IMR-90 (cell line): Measurements from ENCODE around the gene XPNPEP2. TPM values are rescaled to one million over a fixed set of nuclear protein-coding genes. Genes with fewer than 3 reads are reported as not detected.

Source experiments
- ATAC-seq: fragments of 200-7000 bp; cut with Tn5 transposase; 2 replicates; pipeline ENCODE4 v1.9.1; 2020; ENCODE audit warnings: low read depth, mild to moderate bottlenecking, moderate library complexity
- BruUV-seq: library from RNA; stranded (reverse); fragments of 400-500 nt; replicated peaks from 2 replicates; lab custom pipeline; 2021; lab: Mats Ljungman, UMichigan
- CTCF ChIA-PET: fragments of 300-600 bp; formaldehyde crosslinking; extraction: SDS; loops from one replicate; lab custom pipeline; 2021; ENCODE audit warnings: antibody characterized with exemption; lab: Yijun Ruan, JAX
- POLR2A ChIA-PET: fragments of 300-600 bp; sonication (Branson Sonifier 250); formaldehyde crosslinking; loops from one replicate; lab custom pipeline; 2022; ENCODE audit warnings: antibody characterized with exemption; ENCODE audit not compliant: unreplicated experiment; lab: Charles Lee
- DNase-seq: peaks from one replicate; pipeline ENCODE4 v3.0.0; 2013
- H2AFZ ChIP-seq: replicated peaks from 2 replicates; pipeline ENCODE3; 2013; ENCODE audit warnings: low read length, mild to moderate bottlenecking; ENCODE audit not compliant: poor library complexity
- H2AK5ac ChIP-seq: 2 replicates; pipeline ENCODE4 v1.6.1; 2013; ENCODE audit warnings: low read depth, low read length, inconsistent platforms
- H2AK9ac ChIP-seq: replicated peaks from 2 replicates; pipeline ENCODE3; 2013; ENCODE audit warnings: mild to moderate bottlenecking, low read depth, low read length, moderate library complexity; ENCODE audit not compliant: poor library complexity
- H2BK120ac ChIP-seq: 2 replicates; pipeline ENCODE4 v1.6.1; 2013; ENCODE audit warnings: low read depth, low read length, inconsistent platforms
- H2BK15ac ChIP-seq: 3 replicates; pipeline ENCODE4 v1.6.1; 2013; ENCODE audit warnings: low read depth, low read length, inconsistent platforms
- H2BK20ac ChIP-seq: 2 replicates; pipeline ENCODE4 v1.6.1; 2013; ENCODE audit warnings: low read depth, mild to moderate bottlenecking, inconsistent platforms, low read length, moderate library complexity
- H2BK5ac ChIP-seq: 2 replicates; pipeline ENCODE4 v1.6.1; 2013; ENCODE audit warnings: mild to moderate bottlenecking, low read depth, low read length, inconsistent platforms; ENCODE audit not compliant: poor library complexity, severe bottlenecking
- H3K14ac ChIP-seq: replicated peaks from 2 replicates; pipeline ENCODE4 v1.6.1; 2013; ENCODE audit warnings: low read depth, low read length, inconsistent platforms
- H3K18ac ChIP-seq: 2 replicates; pipeline ENCODE4 v1.6.1; 2013; ENCODE audit warnings: low read depth, low read length, control low read depth
- H3K23ac ChIP-seq: 2 replicates; pipeline ENCODE4 v1.6.1; 2013; ENCODE audit warnings: low read depth, low read length, inconsistent platforms
- H3K27ac ChIP-seq: 2 replicates; pipeline ENCODE4 v1.5.1; 2013; ENCODE audit warnings: mild to moderate bottlenecking, control low read depth, low read length; ENCODE audit not compliant: insufficient read depth
- H3K27me3 ChIP-seq: 2 replicates; pipeline ENCODE4 v1.6.1; 2013; ENCODE audit warnings: low read length; ENCODE audit not compliant: control insufficient read depth, insufficient read depth
- H3K36me3 ChIP-seq: 2 replicates; pipeline ENCODE4 v1.6.1; 2013; ENCODE audit warnings: low read length, mixed read lengths; ENCODE audit not compliant: control insufficient read depth, insufficient read depth
- H3K4ac ChIP-seq: 2 replicates; pipeline ENCODE4 v1.6.1; 2013; ENCODE audit warnings: low read depth, low read length, inconsistent platforms
- H3K4me1 ChIP-seq: 2 replicates; pipeline ENCODE4 v1.6.1; 2013; ENCODE audit warnings: low read length, mixed read lengths; ENCODE audit not compliant: control insufficient read depth, insufficient read depth
- H3K4me2 ChIP-seq: 2 replicates; pipeline ENCODE4 v1.6.1; 2013; ENCODE audit warnings: low read depth, mild to moderate bottlenecking, control low read depth, low read length, moderate library complexity
- H3K4me3 ChIP-seq: 2 replicates; pipeline ENCODE4 v1.5.1; 2013; ENCODE audit warnings: low read depth, mild to moderate bottlenecking, control low read depth, low read length, moderate library complexity; ENCODE audit not compliant: insufficient read depth
- H3K56ac ChIP-seq: 2 replicates; pipeline ENCODE4 v1.6.1; 2013; ENCODE audit warnings: low read length, inconsistent platforms; ENCODE audit not compliant: insufficient read depth; ENCODE audit errors: extremely low read depth
- H3K79me1 ChIP-seq, 2 experiments: 2 replicates each; pipeline ENCODE4 v1.6.1; 2013; ENCODE audit warnings: low read length in 2 of 2, inconsistent platforms in 1 of 2, low read depth in 1 of 2
- H3K9ac ChIP-seq: 2 replicates; pipeline ENCODE4 v1.6.1; 2013; ENCODE audit warnings: low read depth, low read length, control low read depth
- H3K9me1 ChIP-seq: 2 replicates; pipeline ENCODE4 v1.6.1; 2013; ENCODE audit warnings: low read length, inconsistent platforms; ENCODE audit not compliant: insufficient read depth
- H3K9me3 ChIP-seq: 2 replicates; pipeline ENCODE4 v1.6.1; 2013; ENCODE audit warnings: low read length; ENCODE audit not compliant: control insufficient read depth, insufficient read depth
- H4K20me1 ChIP-seq: 2 replicates; pipeline ENCODE4 v1.6.1; 2013; ENCODE audit warnings: low read length, inconsistent platforms; ENCODE audit not compliant: insufficient read depth
- H4K5ac ChIP-seq: 2 replicates; pipeline ENCODE4 v1.6.1; 2013; ENCODE audit warnings: mild to moderate bottlenecking, low read depth, low read length, control low read depth
- H4K8ac ChIP-seq, 2 experiments: 2 replicates each; pipeline ENCODE4 v1.6.1; 2013; ENCODE audit warnings: low read depth in 2 of 2, low read length in 2 of 2, control low read depth in 1 of 2, inconsistent platforms in 1 of 2
- H4K91ac ChIP-seq: 2 replicates; pipeline ENCODE4 v1.6.1; 2013; ENCODE audit warnings: low read depth, low read length, inconsistent platforms; ENCODE audit not compliant: insufficient read depth
- BHLHE40 ChIP-seq: fragments of 150-350 bp; IDR thresholded peaks from 2 replicates; pipeline ENCODE4 v1.6.1; 2016; ENCODE audit warnings: mild to moderate bottlenecking, low read depth, low read length
- CEBPB ChIP-seq: IDR thresholded peaks from 2 replicates; pipeline ENCODE4 v1.6.1; 2012; ENCODE audit warnings: low read depth, low read length, improper control_type of control experiment
- CHD1 ChIP-seq: IDR thresholded peaks from 2 replicates; pipeline ENCODE4 v1.6.1; 2012; ENCODE audit warnings: low read depth, low read length, improper control_type of control experiment
- FOS ChIP-seq: fragments of 150-350 bp; IDR thresholded peaks from 2 replicates; pipeline ENCODE4 v1.6.1; 2016; ENCODE audit warnings: low read depth, low read length
- MAFK ChIP-seq: IDR thresholded peaks from 2 replicates; pipeline ENCODE4 v1.6.1; 2012; ENCODE audit warnings: low read depth, low read length, improper control_type of control experiment
- MAZ ChIP-seq: IDR thresholded peaks from 2 replicates; pipeline ENCODE4 v1.6.1; 2012; ENCODE audit warnings: low read depth, mild to moderate bottlenecking, low read length, improper control_type of control experiment, moderate library complexity, borderline replicate concordance
- NFE2L2 ChIP-seq: fragments of 150-350 bp; IDR thresholded peaks from 2 replicates; pipeline ENCODE4 v1.6.1; 2016; ENCODE audit warnings: low read depth, mild to moderate bottlenecking, low read length
- POLR2A ChIP-seq: IDR thresholded peaks from 2 replicates; pipeline ENCODE4 v1.6.1; 2012; ENCODE audit warnings: mild to moderate bottlenecking, low read depth, low read length
- RAD21 ChIP-seq: IDR thresholded peaks from 2 replicates; pipeline ENCODE4 v1.6.1; 2012; ENCODE audit warnings: low read length, improper control_type of control experiment
- RCOR1 ChIP-seq: IDR thresholded peaks from 2 replicates; pipeline ENCODE4 v1.6.1; 2012; ENCODE audit warnings: mild to moderate bottlenecking, low read length, improper control_type of control experiment; ENCODE audit not compliant: insufficient replicate concordance
- RFX5 ChIP-seq: IDR thresholded peaks from 2 replicates; pipeline ENCODE4 v1.8.0; 2012; ENCODE audit warnings: low read depth, mild to moderate bottlenecking, low read length, moderate library complexity
- WGBS, 2 experiments: methylation state at CpG; one replicate each; pipeline versions ENCODE4 v1.1.5 to v1.1.7; 2013; ENCODE audit warnings: missing lambda C conversion rate in 2 of 2; ENCODE audit not compliant: insufficient read length in 1 of 2; ENCODE audit errors: extremely low coverage in 2 of 2; 5-methylcytosine and 5-hydroxymethylcytosine counted together
- dilution Hi-C: fragments of 300-500 bp; cut with HindIII; formaldehyde crosslinking; loops from one replicate; pipeline ENCODE4 v1.14.3; 2018; ENCODE audit warnings: low sequenced_read_pairs; ENCODE audit not compliant: unreplicated experiment
- in situ Hi-C: fragments of 300-500 bp; cut with MboI; formaldehyde crosslinking; loops from 3 replicates; pipeline ENCODE4 v1.14.3; 2019; ENCODE audit warnings: low sequenced_read_pairs, inconsistent platforms, mixed read lengths
- intact Hi-C: fragments of 100-400 bp; cut with micrococcal nuclease; formaldehyde crosslinking; loops from 2 replicates; pipeline ENCODE4 v1.10.0; 2022
- polyA plus RNA-seq, 3 experiments: library from polyadenylated mRNA; depleted of rRNA; stranded (reverse); fragments of >200 nt; gene quantifications; 2 replicates each; pipeline ENCODE4 v1.2.3, GENCODE V29; 2012; ENCODE audit warnings: low replicate concordance in 1 of 3
- total RNA-seq: library from RNA; depleted of rRNA; stranded (reverse); fragments of >200 nt; gene quantifications from 2 replicates; pipeline ENCODE4 v1.2.3, GENCODE V29; 2012
- TF ChIP-seq, protein P1 (sequence below): conservative IDR thresholded peaks from 2 replicates; pipeline ENCODE4 v1.5.1; 2012; ENCODE audit warnings: mild to moderate bottlenecking, low read depth, low read length, improper control_type of control experiment
- TF ChIP-seq, protein P2 (sequence below): fragments of 150-350 bp; IDR thresholded peaks from 2 replicates; pipeline ENCODE4 v1.6.1; 2016; ENCODE audit warnings: low read depth, mild to moderate bottlenecking, low read length, moderate library complexity, borderline replicate concordance

XPNPEP2 gene
- total and polyA plus RNA-seq, 2 of the 4 experiments (the other 2 are of a cell fraction): under 0.01 to 0.07 TPM

DNA sequence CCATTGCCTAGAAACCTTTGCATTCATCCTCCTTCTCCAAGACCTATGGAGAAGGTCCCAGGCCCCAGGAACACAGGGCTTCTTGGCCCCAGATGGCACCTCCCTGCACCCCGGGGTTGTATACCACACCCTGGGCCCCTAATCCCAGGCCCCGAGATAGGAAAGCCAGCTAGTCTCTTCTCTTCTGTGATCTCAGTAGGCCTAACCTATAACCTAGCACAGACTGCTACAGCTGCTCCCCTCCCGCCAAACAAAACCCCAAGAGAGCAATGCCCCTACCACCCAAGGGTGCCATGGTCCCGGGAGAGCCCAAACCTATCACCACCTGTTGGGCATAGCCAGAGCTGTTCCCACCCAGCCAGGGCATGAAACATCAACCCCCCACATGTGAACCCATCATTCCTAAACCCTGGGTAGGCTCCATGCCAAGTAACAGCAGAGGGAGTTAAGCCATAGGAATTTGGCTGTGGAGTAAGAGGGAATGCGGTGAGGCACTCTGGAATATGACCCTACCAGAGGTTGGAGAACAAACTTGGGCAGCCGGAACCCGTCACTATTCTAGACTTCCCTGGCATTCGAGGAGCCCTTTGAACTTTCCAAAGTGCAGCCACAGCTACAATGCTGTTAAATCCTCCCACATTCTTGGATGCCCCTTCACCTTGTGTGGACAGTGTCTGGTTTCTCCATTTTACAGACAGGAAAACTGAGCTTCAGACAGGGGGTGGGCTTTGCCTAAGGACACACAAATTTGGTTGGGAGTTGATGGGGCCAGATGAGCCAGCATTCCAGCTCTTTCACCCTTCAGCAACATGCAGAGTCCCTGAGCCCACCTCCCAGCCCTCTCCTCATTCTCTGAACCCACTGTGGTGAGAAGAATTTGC is 30.0 kb downstream of the XPNPEP2 start (continued):
- TF ChIP-seq MAFK: no peak

DNA sequence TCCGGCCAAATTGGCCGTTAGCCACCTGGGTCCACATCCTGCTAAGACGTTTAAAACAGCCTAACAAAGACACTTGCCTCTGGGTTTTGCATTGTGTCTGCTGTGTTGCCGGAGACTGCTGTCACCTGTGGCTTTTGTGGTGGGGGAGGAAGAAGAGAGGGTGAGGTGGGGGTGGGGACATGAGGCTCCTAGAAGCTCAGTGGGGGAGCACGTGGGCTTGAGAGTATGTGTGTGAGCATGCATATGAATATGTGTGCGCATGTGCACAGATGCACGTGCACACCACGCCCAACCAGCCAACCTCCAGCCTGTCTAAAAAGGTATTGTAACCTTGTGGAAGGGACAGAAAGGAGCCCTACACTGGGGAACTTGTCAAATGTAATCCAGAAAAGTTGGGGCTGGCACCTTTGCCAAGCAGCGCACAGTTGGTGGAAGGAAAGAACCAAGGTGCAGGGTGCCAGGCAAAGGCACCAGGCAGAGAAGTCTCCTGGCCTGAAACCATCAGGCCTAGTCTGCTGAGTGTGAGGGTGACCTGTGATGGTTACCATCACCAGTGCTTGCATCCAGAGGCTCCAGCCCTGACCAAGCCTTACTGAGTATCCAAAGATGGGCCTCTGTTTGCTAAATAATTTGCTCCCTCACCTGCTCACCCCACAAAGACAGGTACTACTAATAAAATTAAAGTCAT is 30.8 kb downstream of the XPNPEP2 start:
- H2BK15ac ChIP-seq: no peak overlapping the region
- no peak overlapping the region for H3K9ac ChIP-seq
- POLR2A ChIA-PET: no interaction called here
- no peak overlapping the region for H4K5ac ChIP-seq
- H3K27ac ChIP-seq: no peak overlapping the region
- H2AK5ac ChIP-seq: no peak overlapping the region
- H4K20me1 ChIP-seq: no peaks in the 10 kb centered on the region
- 94% methylated on average over 3 of the region's 9 CpGs; no CpG with 5 or more reads in 1 of the 2 experiments for WGBS, 2 experiments
- no peak overlapping the region for H3K56ac ChIP-seq
- in situ Hi-C loops (no loop called here), intact Hi-C loops (no loop called here), dilution Hi-C loops (no loop called here)
- H3K4me3 ChIP-seq: no peak overlapping the region
- ATAC-seq: no peak
- no peaks in the 10 kb centered on the region for H3K4me1 ChIP-seq
- H3K36me3 ChIP-seq: no peaks in the 10 kb centered on the region
- no peak overlapping the region for H3K23ac ChIP-seq
- no peak overlapping the region for H3K4ac ChIP-seq
- H3K18ac ChIP-seq: no peak overlapping the region
- CTCF ChIA-PET: no interaction called here
- H2BK5ac ChIP-seq: no peak overlapping the region
- no peak overlapping the region for H2BK120ac ChIP-seq
- peaks cover 10% of the 10 kb centered on the region for H3K27me3 ChIP-seq
- H3K79me1 ChIP-seq: no peaks in the 10 kb centered on the region
- H3K9me1 ChIP-seq: no peaks in the 10 kb centered on the region
- no peak overlapping the region for H4K91ac ChIP-seq
- no peak overlapping the region for H3K4me2 ChIP-seq
- no peak overlapping the region for H2BK20ac ChIP-seq
- no peak overlapping the region for H4K8ac ChIP-seq
- no peak overlapping the region for H2AK9ac ChIP-seq
- BruUV-seq: no TSS peak
- no peak overlapping the region for H3K14ac ChIP-seq
- no peak for DNase-seq
- H3K9me3 ChIP-seq: no peaks in the 10 kb centered on the region
- H2AFZ ChIP-seq: no peak overlapping the region
- TF ChIP-seq NFE2L2: no peak
- TF ChIP-seq, protein P1, sequence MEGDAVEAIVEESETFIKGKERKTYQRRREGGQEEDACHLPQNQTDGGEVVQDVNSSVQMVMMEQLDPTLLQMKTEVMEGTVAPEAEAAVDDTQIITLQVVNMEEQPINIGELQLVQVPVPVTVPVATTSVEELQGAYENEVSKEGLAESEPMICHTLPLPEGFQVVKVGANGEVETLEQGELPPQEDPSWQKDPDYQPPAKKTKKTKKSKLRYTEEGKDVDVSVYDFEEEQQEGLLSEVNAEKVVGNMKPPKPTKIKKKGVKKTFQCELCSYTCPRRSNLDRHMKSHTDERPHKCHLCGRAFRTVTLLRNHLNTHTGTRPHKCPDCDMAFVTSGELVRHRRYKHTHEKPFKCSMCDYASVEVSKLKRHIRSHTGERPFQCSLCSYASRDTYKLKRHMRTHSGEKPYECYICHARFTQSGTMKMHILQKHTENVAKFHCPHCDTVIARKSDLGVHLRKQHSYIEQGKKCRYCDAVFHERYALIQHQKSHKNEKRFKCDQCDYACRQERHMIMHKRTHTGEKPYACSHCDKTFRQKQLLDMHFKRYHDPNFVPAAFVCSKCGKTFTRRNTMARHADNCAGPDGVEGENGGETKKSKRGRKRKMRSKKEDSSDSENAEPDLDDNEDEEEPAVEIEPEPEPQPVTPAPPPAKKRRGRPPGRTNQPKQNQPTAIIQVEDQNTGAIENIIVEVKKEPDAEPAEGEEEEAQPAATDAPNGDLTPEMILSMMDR: no peak
- no peak for TF ChIP-seq RFX5
- TF ChIP-seq, protein P2, sequence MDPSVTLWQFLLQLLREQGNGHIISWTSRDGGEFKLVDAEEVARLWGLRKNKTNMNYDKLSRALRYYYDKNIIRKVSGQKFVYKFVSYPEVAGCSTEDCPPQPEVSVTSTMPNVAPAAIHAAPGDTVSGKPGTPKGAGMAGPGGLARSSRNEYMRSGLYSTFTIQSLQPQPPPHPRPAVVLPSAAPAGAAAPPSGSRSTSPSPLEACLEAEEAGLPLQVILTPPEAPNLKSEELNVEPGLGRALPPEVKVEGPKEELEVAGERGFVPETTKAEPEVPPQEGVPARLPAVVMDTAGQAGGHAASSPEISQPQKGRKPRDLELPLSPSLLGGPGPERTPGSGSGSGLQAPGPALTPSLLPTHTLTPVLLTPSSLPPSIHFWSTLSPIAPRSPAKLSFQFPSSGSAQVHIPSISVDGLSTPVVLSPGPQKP: no peak
- TF ChIP-seq CEBPB: no peak
- no peak for TF ChIP-seq BHLHE40
- TF ChIP-seq RAD21: no peak
- no peak for TF ChIP-seq RCOR1
- TF ChIP-seq POLR2A: no peak
- no peak for TF ChIP-seq CHD1
- TF ChIP-seq MAZ: no peak
- TF ChIP-seq MAFK: no peak
- TF ChIP-seq FOS: no peak
